ENCODE measurements around the gene MLX.

MLX gene

GRCh38 chr17:42566883-42567573 is at the start of gene MLX:
MLX (plus strand) TSS chr17:42567100; CDS start chr17:42567125, 25 bp downstream.
- peak; percentile 49 to 95 (median 84) for DNase-seq

GRCh38 chr17:42517516-42517915 is 49.4 kb upstream of the MLX start:
- DNase-seq = peak in 45 of 56 donors; percentile 14 to 83 (median 46)

GRCh38 chr17:42518046-42518754 is 48.7 kb upstream of the MLX start:
- DNase-seq = peak in 16 of 56 donors; percentile 9 to 46 (median 22)

GRCh38 chr17:42518755-42519545 is 48.0 kb upstream of the MLX start:
- peak in 2 of 56 donors; percentile 26 to 44 for DNase-seq

- peak in 45 of 56 donors; percentile 27 to 83 (median 62) for DNase-seq
Measured at GRCh38 chr17:42519546-42520491, 47.1 kb upstream of the MLX start.

- DNase-seq = no peak
Measured at GRCh38 chr17:42520540-42520951, 46.4 kb upstream of the MLX start.

GRCh38 chr17:42521036-42521435 is 45.9 kb upstream of the MLX start:
- DNase-seq = no peak

GRCh38 chr17:42521666-42522262 is 45.1 kb upstream of the MLX start:
- DNase-seq = peak in 1 of 56 donors; percentile 7

- no peak for DNase-seq
Measured at GRCh38 chr17:42522263-42522790, 44.6 kb upstream of the MLX start.

- DNase-seq = no peak
Measured at GRCh38 chr17:42522798-42523278, 44.1 kb upstream of the MLX start.

- no peak for DNase-seq
Measured at GRCh38 chr17:42525221-42525620, 41.7 kb upstream of the MLX start.

- DNase-seq = no peak
Measured at GRCh38 chr17:42526031-42526444, 40.9 kb upstream of the MLX start.

- DNase-seq = peak in 1 of 56 donors; percentile 8
Measured at GRCh38 chr17:42527932-42528331, 39.0 kb upstream of the MLX start.

GRCh38 chr17:42529061-42529460 is 37.8 kb upstream of the MLX start:
- DNase-seq = no peak

- DNase-seq = no peak
Measured at GRCh38 chr17:42530952-42531454, 35.9 kb upstream of the MLX start.

- DNase-seq = peak in 35 of 56 donors; percentile 14 to 71 (median 38)
Measured at GRCh38 chr17:42531455-42532354, 35.2 kb upstream of the MLX start.

GRCh38 chr17:42535155-42536047 is 31.5 kb upstream of the MLX start:
- DNase-seq = peak in 3 of 56 donors; percentile 14 to 40 (median 19)

GRCh38 chr17:42536048-42536371 is 30.9 kb upstream of the MLX start, which contains the start of gene NAGLU:
NAGLU (plus strand) TSS chr17:42536241; CDS start chr17:42536273, 32 bp downstream.
- DNase-seq = peak; percentile 62 to 98 (median 89)
